ENCODE measurements around the gene MAF.

DNA sequence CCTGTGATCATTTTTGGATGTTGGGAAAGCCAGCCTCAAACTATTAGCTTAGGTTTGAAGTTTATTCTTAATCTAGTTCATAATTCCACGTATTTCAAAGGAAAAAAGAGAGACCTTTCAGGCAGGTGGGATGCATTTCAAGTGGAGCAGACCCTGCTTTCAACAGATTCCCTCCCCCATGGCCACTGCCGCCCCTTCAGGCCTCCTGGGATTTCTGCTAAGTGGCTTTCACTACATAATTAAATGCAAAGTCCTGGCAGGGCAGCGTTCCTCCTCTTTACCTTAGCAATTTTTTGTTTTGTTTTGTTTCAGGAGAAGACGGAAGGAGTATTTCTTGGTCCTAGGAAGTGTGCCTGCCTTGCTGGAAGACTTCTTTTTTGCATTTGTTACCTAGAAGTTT lies 36.6 kb downstream of the MAF start:
- TF ChIP-seq, protein P1, sequence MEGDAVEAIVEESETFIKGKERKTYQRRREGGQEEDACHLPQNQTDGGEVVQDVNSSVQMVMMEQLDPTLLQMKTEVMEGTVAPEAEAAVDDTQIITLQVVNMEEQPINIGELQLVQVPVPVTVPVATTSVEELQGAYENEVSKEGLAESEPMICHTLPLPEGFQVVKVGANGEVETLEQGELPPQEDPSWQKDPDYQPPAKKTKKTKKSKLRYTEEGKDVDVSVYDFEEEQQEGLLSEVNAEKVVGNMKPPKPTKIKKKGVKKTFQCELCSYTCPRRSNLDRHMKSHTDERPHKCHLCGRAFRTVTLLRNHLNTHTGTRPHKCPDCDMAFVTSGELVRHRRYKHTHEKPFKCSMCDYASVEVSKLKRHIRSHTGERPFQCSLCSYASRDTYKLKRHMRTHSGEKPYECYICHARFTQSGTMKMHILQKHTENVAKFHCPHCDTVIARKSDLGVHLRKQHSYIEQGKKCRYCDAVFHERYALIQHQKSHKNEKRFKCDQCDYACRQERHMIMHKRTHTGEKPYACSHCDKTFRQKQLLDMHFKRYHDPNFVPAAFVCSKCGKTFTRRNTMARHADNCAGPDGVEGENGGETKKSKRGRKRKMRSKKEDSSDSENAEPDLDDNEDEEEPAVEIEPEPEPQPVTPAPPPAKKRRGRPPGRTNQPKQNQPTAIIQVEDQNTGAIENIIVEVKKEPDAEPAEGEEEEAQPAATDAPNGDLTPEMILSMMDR (IDR thresholded peaks at IDR 0.05; ENCODE audit: low read depth, low read length), result no peak
- TF ChIP-seq EZH2phosphoT487 (IDR thresholded peaks at IDR 0.05; ENCODE audit: low read depth), result no peak
